GM23338 (cell line): ENCODE measurements around the gene TECTA.

Source experiments
- CREB1 ChIP-seq: fragments of 250-450 bp; sonication (Bioruptor Pico); IDR thresholded peaks from 2 replicates; pipeline ENCODE4 v1.5.0; 2020; ENCODE audit warnings: low read depth, mild to moderate bottlenecking, moderate library complexity
- CTCF ChIP-seq, 2 experiments: fragments of 200-600 bp in 1 of 2; sonication (generic) in 1 of 2; conservative IDR thresholded peaks; 2 replicates each; pipeline versions ENCODE4 v1.5.1 to v1.6.1; 2016 to 2017; ENCODE audit warnings: antibody characterized with exemption in 2 of 2, low read depth in 2 of 2, mild to moderate bottlenecking in 2 of 2, moderate library complexity in 1 of 2
- ETS1 ChIP-seq: IDR thresholded peaks from 2 replicates; pipeline ENCODE4 v1.6.1; 2016; ENCODE audit warnings: antibody characterized with exemption
- EZH2 ChIP-seq: fragments of 200-600 bp; sonication (generic); IDR thresholded peaks from one replicate; pipeline ENCODE4 v1.8.0; 2017; ENCODE audit warnings: antibody characterized with exemption, mild to moderate bottlenecking, low read depth; ENCODE audit not compliant: unreplicated experiment
- EZH2phosphoT487 ChIP-seq: fragments of 200-600 bp; sonication (generic); IDR thresholded peaks from one replicate; pipeline ENCODE4 v1.8.1; 2018; ENCODE audit warnings: antibody characterized with exemption; ENCODE audit not compliant: unreplicated experiment
- JUNB ChIP-seq: IDR thresholded peaks from one replicate; pipeline ENCODE4 v1.6.1; 2016; ENCODE audit warnings: antibody characterized with exemption; ENCODE audit not compliant: unreplicated experiment
- POLR2AphosphoS5 ChIP-seq: IDR thresholded peaks from 2 replicates; pipeline ENCODE4 v1.6.1; 2016; ENCODE audit warnings: antibody characterized with exemption, low read depth
- REST ChIP-seq: IDR thresholded peaks from one replicate; pipeline ENCODE4 v1.6.1; 2018; ENCODE audit warnings: antibody characterized with exemption; ENCODE audit not compliant: unreplicated experiment
- ZNF114 ChIP-seq: fragments of 250-450 bp; sonication (Bioruptor Pico); IDR thresholded peaks from 2 replicates; pipeline ENCODE4 v1.5.0; 2020; ENCODE audit warnings: mild to moderate bottlenecking, moderate library complexity
- ZNF331 ChIP-seq: fragments of 250-450 bp; sonication (Bioruptor Pico); IDR thresholded peaks from 2 replicates; pipeline ENCODE4 v1.5.0; 2020; ENCODE audit warnings: low read depth, mild to moderate bottlenecking, moderate library complexity
- TF ChIP-seq, protein P1 (sequence below): fragments of 250-450 bp; sonication (Bioruptor Pico); IDR thresholded peaks from 2 replicates; pipeline ENCODE4 v1.5.0; 2020; ENCODE audit warnings: mild to moderate bottlenecking, moderate library complexity

GRCh38 chr11:121108413-121108812 is 7.4 kb downstream of the TECTA start:
- no peak for TF ChIP-seq CTCF (conservative IDR thresholded peaks at IDR 0.05; ENCODE audit: low read depth in 2 of 2)
- TF ChIP-seq ETS1, result no peak
- no peak for TF ChIP-seq REST
- no peak for TF ChIP-seq EZH2
- no peak for TF ChIP-seq CREB1
- no peak for TF ChIP-seq ZNF114 (CRISPR knock-in tag)
- no peak for TF ChIP-seq POLR2AphosphoS5
- TF ChIP-seq EZH2phosphoT487, result no peak
- TF ChIP-seq JUNB, result no peak
- no peak for TF ChIP-seq ZNF331 (CRISPR knock-in tag)
- TF ChIP-seq, protein P1, sequence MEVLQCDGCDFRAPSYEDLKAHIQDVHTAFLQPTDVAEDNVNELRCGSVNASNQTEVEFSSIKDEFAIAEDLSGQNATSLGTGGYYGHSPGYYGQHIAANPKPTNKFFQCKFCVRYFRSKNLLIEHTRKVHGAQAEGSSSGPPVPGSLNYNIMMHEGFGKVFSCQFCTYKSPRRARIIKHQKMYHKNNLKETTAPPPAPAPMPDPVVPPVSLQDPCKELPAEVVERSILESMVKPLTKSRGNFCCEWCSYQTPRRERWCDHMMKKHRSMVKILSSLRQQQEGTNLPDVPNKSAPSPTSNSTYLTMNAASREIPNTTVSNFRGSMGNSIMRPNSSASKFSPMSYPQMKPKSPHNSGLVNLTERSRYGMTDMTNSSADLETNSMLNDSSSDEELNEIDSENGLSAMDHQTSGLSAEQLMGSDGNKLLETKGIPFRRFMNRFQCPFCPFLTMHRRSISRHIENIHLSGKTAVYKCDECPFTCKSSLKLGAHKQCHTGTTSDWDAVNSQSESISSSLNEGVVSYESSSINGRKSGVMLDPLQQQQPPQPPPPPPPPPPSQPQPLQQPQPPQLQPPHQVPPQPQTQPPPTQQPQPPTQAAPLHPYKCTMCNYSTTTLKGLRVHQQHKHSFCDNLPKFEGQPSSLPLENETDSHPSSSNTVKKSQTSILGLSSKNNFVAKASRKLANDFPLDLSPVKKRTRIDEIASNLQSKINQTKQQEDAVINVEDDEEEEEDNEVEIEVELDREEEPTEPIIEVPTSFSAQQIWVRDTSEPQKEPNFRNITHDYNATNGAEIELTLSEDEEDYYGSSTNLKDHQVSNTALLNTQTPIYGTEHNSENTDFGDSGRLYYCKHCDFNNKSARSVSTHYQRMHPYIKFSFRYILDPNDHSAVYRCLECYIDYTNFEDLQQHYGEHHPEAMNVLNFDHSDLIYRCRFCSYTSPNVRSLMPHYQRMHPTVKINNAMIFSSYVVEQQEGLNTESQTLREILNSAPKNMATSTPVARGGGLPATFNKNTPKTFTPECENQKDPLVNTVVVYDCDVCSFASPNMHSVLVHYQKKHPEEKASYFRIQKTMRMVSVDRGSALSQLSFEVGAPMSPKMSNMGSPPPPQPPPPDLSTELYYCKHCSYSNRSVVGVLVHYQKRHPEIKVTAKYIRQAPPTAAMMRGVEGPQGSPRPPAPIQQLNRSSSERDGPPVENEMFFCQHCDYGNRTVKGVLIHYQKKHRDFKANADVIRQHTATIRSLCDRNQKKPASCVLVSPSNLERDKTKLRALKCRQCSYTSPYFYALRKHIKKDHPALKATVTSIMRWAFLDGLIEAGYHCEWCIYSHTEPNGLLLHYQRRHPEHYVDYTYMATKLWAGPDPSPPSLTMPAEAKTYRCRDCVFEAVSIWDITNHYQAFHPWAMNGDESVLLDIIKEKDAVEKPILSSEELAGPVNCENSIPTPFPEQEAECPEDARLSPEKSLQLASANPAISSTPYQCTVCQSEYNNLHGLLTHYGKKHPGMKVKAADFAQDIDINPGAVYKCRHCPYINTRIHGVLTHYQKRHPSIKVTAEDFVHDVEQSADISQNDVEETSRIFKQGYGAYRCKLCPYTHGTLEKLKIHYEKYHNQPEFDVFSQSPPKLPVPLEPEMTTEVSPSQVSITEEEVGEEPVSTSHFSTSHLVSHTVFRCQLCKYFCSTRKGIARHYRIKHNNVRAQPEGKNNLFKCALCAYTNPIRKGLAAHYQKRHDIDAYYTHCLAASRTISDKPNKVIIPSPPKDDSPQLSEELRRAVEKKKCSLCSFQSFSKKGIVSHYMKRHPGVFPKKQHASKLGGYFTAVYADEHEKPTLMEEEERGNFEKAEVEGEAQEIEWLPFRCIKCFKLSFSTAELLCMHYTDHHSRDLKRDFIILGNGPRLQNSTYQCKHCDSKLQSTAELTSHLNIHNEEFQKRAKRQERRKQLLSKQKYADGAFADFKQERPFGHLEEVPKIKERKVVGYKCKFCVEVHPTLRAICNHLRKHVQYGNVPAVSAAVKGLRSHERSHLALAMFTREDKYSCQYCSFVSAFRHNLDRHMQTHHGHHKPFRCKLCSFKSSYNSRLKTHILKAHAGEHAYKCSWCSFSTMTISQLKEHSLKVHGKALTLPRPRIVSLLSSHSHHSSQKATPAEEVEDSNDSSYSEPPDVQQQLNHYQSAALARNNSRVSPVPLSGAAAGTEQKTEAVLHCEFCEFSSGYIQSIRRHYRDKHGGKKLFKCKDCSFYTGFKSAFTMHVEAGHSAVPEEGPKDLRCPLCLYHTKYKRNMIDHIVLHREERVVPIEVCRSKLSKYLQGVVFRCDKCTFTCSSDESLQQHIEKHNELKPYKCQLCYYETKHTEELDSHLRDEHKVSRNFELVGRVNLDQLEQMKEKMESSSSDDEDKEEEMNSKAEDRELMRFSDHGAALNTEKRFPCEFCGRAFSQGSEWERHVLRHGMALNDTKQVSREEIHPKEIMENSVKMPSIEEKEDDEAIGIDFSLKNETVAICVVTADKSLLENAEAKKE, result no peak
